ENCODE measurements around the gene MTMR2. TPM values are rescaled to one million over a fixed set of nuclear protein-coding genes. Genes with fewer than 3 reads are reported as not detected.
"Not testable (repeated sequence)": the region's sequence is repeated elsewhere in the genome, so short reads cannot be mapped to it uniquely, and the experiment has no call there.

The MTMR2 gene
- total RNA-seq, 2 experiments from 2014 or later, result 32.5 to 34.6 TPM

GRCh38 chr11:95863486-95864140 is 60.3 kb downstream of the MTMR2 start:
- CTCF ChIA-PET, result no interaction called here
- no peaks in the 10 kb centered on the region for H3K4me1 Mint-ChIP-seq (ENCODE audit: low read depth)
- H3K9me3 Mint-ChIP-seq, result no peaks in the 10 kb centered on the region
- peaks cover 12% of the 10 kb centered on the region for H3K36me3 Mint-ChIP-seq (ENCODE audit: low read depth)
- no peaks in the 10 kb centered on the region for H3K27me3 Mint-ChIP-seq (ENCODE audit: low read depth)
- no peak for DNase-seq
- intact Hi-C loops (cut with micrococcal nuclease), result no loop called here
- H3K27ac Mint-ChIP-seq, result no peak overlapping the region
- H3K4me3 Mint-ChIP-seq, result no peak overlapping the region

- intact Hi-C loops (cut with micrococcal nuclease); DNase-seq; H3K4me3 Mint-ChIP-seq; H3K4me1 Mint-ChIP-seq (ENCODE audit: low read depth); H3K9me3 Mint-ChIP-seq; H3K27me3 Mint-ChIP-seq (ENCODE audit: low read depth); H3K27ac Mint-ChIP-seq; CTCF ChIA-PET: not testable (repeated sequence)
- peaks cover 14% of the 10 kb centered on the region for H3K36me3 Mint-ChIP-seq (ENCODE audit: low read depth)
Observed at GRCh38 chr11:95860024-95860423, 63.9 kb downstream of the MTMR2 start.

DNA sequence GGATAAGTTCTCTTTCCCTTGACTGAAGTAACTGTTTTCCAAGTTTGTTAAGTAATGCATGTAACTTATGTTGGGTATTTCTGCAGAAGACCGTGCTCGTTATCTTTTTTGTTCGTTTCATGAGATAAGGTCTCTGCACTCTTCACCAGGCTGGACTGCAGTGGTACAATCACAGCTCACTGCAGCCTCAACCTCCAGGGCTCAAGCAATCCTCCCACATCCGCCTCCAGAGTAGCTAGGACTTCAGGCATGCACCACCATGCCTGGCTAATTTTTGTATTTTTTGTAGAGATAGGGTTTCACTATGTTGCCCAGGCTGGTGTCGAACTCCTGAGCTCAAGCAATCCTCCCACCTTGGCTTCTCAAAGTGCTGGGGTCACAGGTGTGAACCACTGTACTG is 69.5 kb downstream of the MTMR2 start:
- intact Hi-C loops (cut with micrococcal nuclease); H3K4me3 Mint-ChIP-seq; H3K27ac Mint-ChIP-seq: not testable (repeated sequence)

GRCh38 chr11:95853862-95854261 is 70.0 kb downstream of the MTMR2 start:
- Mint-ChIP-seq H3K36me3 (ENCODE audit: low read depth) (peaks cover 8% of the 10 kb centered on the region), H3K27me3 (ENCODE audit: low read depth) (no peaks in the 10 kb centered on the region), H3K9me3 (no peaks in the 10 kb centered on the region), H3K27ac (no peak overlapping the region), H3K4me1 (ENCODE audit: low read depth) (no peaks in the 10 kb centered on the region), H3K4me3 (no peak overlapping the region)
- no peak for DNase-seq
- intact Hi-C loops (cut with micrococcal nuclease), result no loop called here
- CTCF ChIA-PET, result no interaction called here

More for the DNA sequence above, 69.5 kb downstream of the MTMR2 start:
- H3K9me3 Mint-ChIP-seq; H3K27me3 Mint-ChIP-seq (ENCODE audit: low read depth); H3K4me1 Mint-ChIP-seq (ENCODE audit: low read depth); CTCF ChIA-PET; H3K36me3 Mint-ChIP-seq (ENCODE audit: low read depth); DNase-seq: not testable (repeated sequence)

DNA sequence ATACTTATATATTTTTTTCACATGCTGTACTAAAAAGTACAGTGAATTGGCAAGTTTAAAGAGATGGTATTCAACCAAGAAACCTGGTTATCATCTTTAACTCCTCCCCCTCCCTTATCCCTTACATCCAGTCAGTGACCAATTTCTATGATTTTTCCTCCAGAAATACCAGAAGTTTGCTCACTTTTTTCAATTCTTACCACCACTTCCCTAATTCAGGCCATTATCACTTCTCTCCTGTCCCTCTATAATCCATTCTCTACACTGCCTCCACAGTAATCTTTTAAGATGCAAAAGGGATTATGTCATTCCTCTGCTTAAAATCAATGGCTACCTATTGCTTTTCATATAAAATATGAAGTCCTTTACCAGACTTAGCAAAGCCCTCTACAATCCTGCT is 70.8 kb downstream of the MTMR2 start:
- Mint-ChIP-seq H3K27ac (no peak overlapping the region), H3K36me3 (ENCODE audit: low read depth) (peaks cover 5% of the 10 kb centered on the region), H3K9me3 (no peaks in the 10 kb centered on the region), H3K27me3 (ENCODE audit: low read depth) (no peaks in the 10 kb centered on the region), H3K4me1 (ENCODE audit: low read depth) (no peaks in the 10 kb centered on the region), H3K4me3 (no peak overlapping the region)
- DNase-seq, result no peak
- CTCF ChIA-PET, result no interaction called here
- intact Hi-C loops (cut with micrococcal nuclease), result no loop called here

DNA sequence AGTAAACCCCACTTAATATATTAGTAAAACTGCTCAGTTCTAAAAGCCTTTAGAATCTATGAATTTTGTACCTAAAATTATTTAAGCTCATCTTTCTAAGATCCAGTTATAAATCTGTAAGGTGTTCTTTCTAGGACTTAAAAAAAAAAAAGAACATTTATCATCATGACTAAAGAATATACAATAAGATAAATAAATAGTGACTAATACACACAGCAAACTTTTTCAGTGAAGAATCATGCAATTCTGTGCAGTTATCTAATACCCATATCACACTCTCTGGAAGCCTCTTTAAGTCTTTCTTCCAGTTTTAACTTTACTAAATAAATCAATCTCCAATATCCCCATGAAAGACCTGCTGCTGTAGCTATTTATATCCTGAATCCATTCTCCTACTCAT is 73.8 kb downstream of the MTMR2 start:
- Mint-ChIP-seq H3K27me3 (ENCODE audit: low read depth) (no peaks in the 10 kb centered on the region), H3K4me3 (no peak overlapping the region), H3K27ac (no peak overlapping the region), H3K4me1 (ENCODE audit: low read depth) (no peaks in the 10 kb centered on the region), H3K36me3 (ENCODE audit: low read depth) (peaks cover 6% of the 10 kb centered on the region), H3K9me3 (no peaks in the 10 kb centered on the region)
- intact Hi-C loops (cut with micrococcal nuclease), result no loop called here
- CTCF ChIA-PET, result interaction anchor here (0.6 to 3.3 kb wide), 8 partner anchors 11 to 604 kb away, joined by 3 to 17 read pairs (median 8); partner anchors contain the start of genes CCDC82 and JRKL
- DNase-seq, result no peak

DNA sequence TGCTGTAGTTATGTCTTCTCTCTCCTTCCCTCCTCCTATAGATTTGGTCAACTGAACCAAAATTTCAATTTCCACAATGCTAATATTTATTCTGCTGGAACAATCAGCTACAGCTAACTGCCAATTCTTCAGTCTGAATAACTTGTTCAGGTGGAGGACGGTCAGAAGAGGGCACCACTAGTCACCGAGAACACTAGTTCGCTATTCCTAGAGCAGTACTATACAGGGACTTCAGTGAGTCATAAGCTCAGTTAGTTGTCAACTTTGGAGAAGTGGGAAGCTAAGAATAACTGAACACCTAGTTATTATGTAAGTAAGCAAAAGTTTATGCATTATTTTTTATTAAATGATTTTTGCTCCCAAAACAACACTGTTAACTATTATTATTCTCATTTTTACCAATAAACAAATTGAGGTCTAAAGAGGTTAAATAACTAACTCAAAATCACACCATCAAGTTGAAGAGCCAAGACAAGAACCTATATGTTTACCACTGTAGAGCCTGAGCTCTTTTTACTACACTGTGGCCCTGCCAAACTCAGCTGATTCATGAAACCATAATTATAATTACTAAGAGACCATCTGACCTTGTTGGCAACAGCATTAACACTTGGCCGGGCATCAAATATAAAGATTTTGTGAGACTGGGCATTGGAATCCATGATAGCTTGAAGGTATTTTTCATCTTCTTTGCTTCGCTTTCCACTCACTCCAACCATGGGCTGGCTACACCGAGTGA is 74.7 kb downstream of the MTMR2 start:
- no peaks in the 10 kb centered on the region for H3K4me1 Mint-ChIP-seq (ENCODE audit: low read depth)
- H3K4me3 Mint-ChIP-seq, result no peak overlapping the region
- intact Hi-C loops (cut with micrococcal nuclease), result loop anchor here (1.0 kb wide), 3 partner anchors 494 to 577 kb away; partner anchors contain the start of gene MAML2
- no peaks in the 10 kb centered on the region for H3K9me3 Mint-ChIP-seq
- CTCF ChIA-PET, result interaction anchor here (0.5 to 3.3 kb wide), 17 partner anchors 8 to 615 kb away, joined by 3 to 17 read pairs (median 6); partner anchors contain the start of genes CCDC82, CEP57, JRKL and MAML2
- H3K27ac Mint-ChIP-seq, result no peak overlapping the region
- H3K36me3 Mint-ChIP-seq (ENCODE audit: low read depth), result peaks cover 9% of the 10 kb centered on the region
- no peaks in the 10 kb centered on the region for H3K27me3 Mint-ChIP-seq (ENCODE audit: low read depth)
- DNase-seq, result peak; percentile 65

- Mint-ChIP-seq H3K9me3 (no peaks in the 10 kb centered on the region), H3K4me3 (no peak overlapping the region), H3K27ac (no peak overlapping the region), H3K27me3 (ENCODE audit: low read depth) (no peaks in the 10 kb centered on the region), H3K4me1 (ENCODE audit: low read depth) (no peaks in the 10 kb centered on the region), H3K36me3 (ENCODE audit: low read depth) (peaks cover 12% of the 10 kb centered on the region)
- intact Hi-C loops (cut with micrococcal nuclease), result no loop called here
- CTCF ChIA-PET, result interaction anchor here (0.6 to 1.7 kb wide), 3 partner anchors 9 to 549 kb away, joined by 3 to 11 read pairs (median 3); no protein-coding TSS in a partner anchor
- no peak for DNase-seq
Observed at GRCh38 chr11:95845167-95845566, 78.7 kb downstream of the MTMR2 start.

DNA sequence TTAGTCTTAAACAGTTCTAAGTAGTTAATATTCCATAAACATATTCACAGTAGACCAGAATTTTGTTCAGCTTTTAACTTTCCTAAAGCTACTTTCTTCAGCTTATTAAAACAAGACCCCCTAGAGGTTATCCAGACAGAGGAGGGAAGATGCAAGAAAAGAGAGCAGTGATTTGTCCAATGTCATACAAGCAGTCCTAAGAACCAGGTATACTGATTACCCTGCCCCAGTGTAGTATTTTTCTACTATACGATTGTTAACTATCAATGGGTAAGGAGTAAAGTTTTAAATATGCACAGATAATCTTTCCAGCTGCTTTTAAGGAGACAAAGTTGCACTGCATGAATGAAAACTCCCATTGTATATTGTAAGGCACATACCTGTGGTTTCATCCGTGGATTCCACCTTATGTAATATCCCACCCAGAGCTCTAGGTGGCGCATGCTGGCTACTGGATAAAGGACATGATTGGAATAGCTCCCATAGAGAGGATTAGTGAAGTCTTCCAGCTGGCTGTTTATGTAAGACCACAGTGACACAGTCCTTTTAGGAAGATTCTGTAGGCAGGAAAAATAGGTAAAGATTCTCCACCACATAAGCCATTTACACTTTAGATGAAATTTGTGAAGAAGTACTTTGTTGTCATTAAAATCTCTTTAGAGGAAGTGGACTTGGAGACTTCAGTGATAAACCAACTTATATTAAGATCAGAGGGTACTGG is 88.0 kb downstream of the MTMR2 start:
- Mint-ChIP-seq H3K4me1 (ENCODE audit: low read depth) (peaks cover 4% of the 10 kb centered on the region), H3K27me3 (ENCODE audit: low read depth) (no peaks in the 10 kb centered on the region), H3K9me3 (no peaks in the 10 kb centered on the region), H3K4me3 (no peak overlapping the region), H3K36me3 (ENCODE audit: low read depth) (peaks cover 30% of the 10 kb centered on the region), H3K27ac (no peak overlapping the region)
- DNase-seq, result peak; percentile 77
- intact Hi-C loops (cut with micrococcal nuclease), result loop anchor here (1.0 to 5.0 kb wide), 8 partner anchors 131 to 590 kb away; partner anchors contain the start of genes CCDC82 and MAML2
- CTCF ChIA-PET, result interaction anchor here (0.7 to 3.7 kb wide), 24 partner anchors 9 to 677 kb away, joined by 3 to 25 read pairs (median 4); partner anchors contain the start of gene MAML2

DNA sequence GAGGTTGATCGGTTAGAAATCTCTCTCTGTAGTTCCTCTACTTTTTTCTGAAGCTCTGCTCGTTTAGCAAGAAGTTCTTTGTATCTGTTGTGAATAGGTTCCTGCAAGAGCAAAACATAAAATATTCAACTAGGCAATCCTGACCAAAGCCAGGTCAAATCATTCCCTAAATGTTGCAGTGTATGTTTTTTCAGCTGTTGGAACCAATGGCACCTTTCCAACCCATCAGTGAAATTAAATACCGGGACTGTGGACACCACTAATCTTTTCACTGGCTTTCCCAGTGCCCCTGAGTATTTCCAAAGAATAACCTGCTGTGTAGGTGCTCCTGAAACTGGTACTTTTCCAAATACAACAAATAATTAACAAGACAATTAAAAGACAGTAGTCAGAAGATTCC is 88.6 kb downstream of the MTMR2 start:
- intact Hi-C loops (cut with micrococcal nuclease), result loop anchor here (5.0 kb wide), 4 partner anchors 132 to 407 kb away; no protein-coding TSS in a partner anchor
- DNase-seq, result no peak
- Mint-ChIP-seq H3K9me3 (no peaks in the 10 kb centered on the region), H3K4me1 (ENCODE audit: low read depth) (peaks cover 8% of the 10 kb centered on the region), H3K27ac (no peak overlapping the region), H3K27me3 (ENCODE audit: low read depth) (no peaks in the 10 kb centered on the region), H3K36me3 (ENCODE audit: low read depth) (peaks cover 31% of the 10 kb centered on the region), H3K4me3 (no peak overlapping the region)
- CTCF ChIA-PET, result interaction anchor here (0.7 to 3.7 kb wide), 17 partner anchors 10 to 630 kb away, joined by 3 to 25 read pairs (median 5); partner anchors contain the start of gene MAML2

- DNase-seq, result no peak
- Mint-ChIP-seq H3K27me3 (ENCODE audit: low read depth) (no peaks in the 10 kb centered on the region), H3K9me3 (no peaks in the 10 kb centered on the region), H3K27ac (no peak overlapping the region), H3K4me3 (no peak overlapping the region), H3K36me3 (ENCODE audit: low read depth) (peaks cover 34% of the 10 kb centered on the region), H3K4me1 (ENCODE audit: low read depth) (peaks cover 12% of the 10 kb centered on the region)
- intact Hi-C loops (cut with micrococcal nuclease), result loop anchor here (5.0 kb wide), 1 partner anchor 681 kb away; no protein-coding TSS in a partner anchor
- CTCF ChIA-PET, result interaction anchor here (0.9 to 1.6 kb wide), 4 partner anchors 41 to 592 kb away, joined by 3 to 4 read pairs (median 4); no protein-coding TSS in a partner anchor
Observed at GRCh38 chr11:95833378-95833777, 90.5 kb downstream of the MTMR2 start.

DNA sequence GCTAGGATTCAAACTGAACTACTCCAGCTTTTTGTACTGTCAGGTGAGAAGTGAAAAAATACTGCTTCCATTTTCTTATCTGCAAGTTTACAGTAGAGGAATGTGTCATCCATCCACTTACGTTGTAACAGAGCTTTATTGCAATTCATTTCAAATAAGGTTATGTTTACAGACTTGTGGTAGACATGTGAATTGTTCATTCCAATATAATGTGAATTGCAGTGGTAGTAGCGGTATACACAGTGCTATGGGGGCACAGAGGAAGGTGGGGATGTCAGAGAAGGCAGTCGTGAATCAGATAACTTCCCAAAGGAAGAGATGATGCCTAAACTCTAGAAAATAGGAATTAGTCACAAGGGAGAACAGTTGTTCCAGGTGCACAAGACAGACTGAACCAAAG is 91.1 kb downstream of the MTMR2 start:
- H3K4me1 Mint-ChIP-seq (ENCODE audit: low read depth), result peaks cover 12% of the 10 kb centered on the region
- H3K4me3 Mint-ChIP-seq, result no peak overlapping the region
- DNase-seq, result no peak
- no peak overlapping the region for H3K27ac Mint-ChIP-seq
- no peaks in the 10 kb centered on the region for H3K9me3 Mint-ChIP-seq
- no peaks in the 10 kb centered on the region for H3K27me3 Mint-ChIP-seq (ENCODE audit: low read depth)
- peaks cover 35% of the 10 kb centered on the region for H3K36me3 Mint-ChIP-seq (ENCODE audit: low read depth)
- intact Hi-C loops (cut with micrococcal nuclease), result loop anchor here (5.0 kb wide), 1 partner anchor 680 kb away; no protein-coding TSS in a partner anchor
- CTCF ChIA-PET, result interaction anchor here (1.5 kb wide), 1 partner anchor 561 kb away, joined by 4 read pairs; no protein-coding TSS in a partner anchor
